Smooth muscle cell (in vitro differentiated cells): ENCODE data around the gene TNFRSF13B. TPM values are rescaled to one million over a fixed set of nuclear protein-coding genes. Genes with fewer than 3 reads are reported as not detected.
"Not testable (repeated sequence)": the region's sequence is repeated elsewhere in the genome, so short reads cannot be mapped to it uniquely, and the experiment has no call there.

Experiments
- DNase-seq: peaks from one replicate; lab custom pipeline; 2025; ENCODE audit not compliant: unreplicated experiment; lab: John Stamatoyannopoulos, UW
- H2AFZ ChIP-seq: fragments of 200-600 bp; sonication (generic); 2 replicates; pipeline ENCODE4 v1.6.0; 2016; ENCODE audit warnings: antibody characterized with exemption, low read depth, mild to moderate bottlenecking
- H3F3A ChIP-seq: fragments of 200-600 bp; sonication (generic); 2 replicates; pipeline ENCODE4 v1.6.0; 2017; ENCODE audit warnings: antibody characterized with exemption, low read depth
- H3K27ac ChIP-seq: fragments of 200-600 bp; sonication (generic); 2 replicates; pipeline ENCODE4 v1.5.1; 2016; ENCODE audit warnings: low read depth, mild to moderate bottlenecking
- H3K27me3 ChIP-seq: fragments of 200-600 bp; sonication (generic); 2 replicates; pipeline ENCODE4 v1.6.1; 2016; ENCODE audit warnings: low read depth, mild to moderate bottlenecking
- H3K36me3 ChIP-seq: fragments of 200-600 bp; sonication (generic); 2 replicates; pipeline ENCODE4 v1.5.1; 2016; ENCODE audit warnings: low read depth
- H3K4me1 ChIP-seq: fragments of 200-600 bp; sonication (generic); 2 replicates; pipeline ENCODE4 v1.5.1; 2016; ENCODE audit warnings: low read depth
- H3K4me2 ChIP-seq: fragments of 200-600 bp; sonication (generic); 2 replicates; pipeline ENCODE4 v1.6.0; 2016; ENCODE audit warnings: mild to moderate bottlenecking
- H3K4me3 ChIP-seq: fragments of 200-600 bp; sonication (generic); 2 replicates; pipeline ENCODE4 v1.5.1; 2016; ENCODE audit warnings: mild to moderate bottlenecking
- H3K79me2 ChIP-seq: fragments of 200-600 bp; sonication (generic); 2 replicates; pipeline ENCODE4 v1.6.0; 2016; ENCODE audit warnings: low read depth, mild to moderate bottlenecking
- H3K9ac ChIP-seq: fragments of 200-600 bp; sonication (generic); 2 replicates; pipeline ENCODE4 v1.6.0; 2016; ENCODE audit warnings: low read depth
- H3K9me3 ChIP-seq: fragments of 200-600 bp; sonication (generic); replicated peaks from 2 replicates; pipeline ENCODE4 v1.5.1; 2016; ENCODE audit warnings: low read depth
- H4K20me1 ChIP-seq: fragments of 200-600 bp; sonication (generic); 2 replicates; pipeline ENCODE4 v1.6.0; 2016; ENCODE audit warnings: low read depth
- CTCF ChIP-seq: fragments of 200-600 bp; sonication (generic); IDR thresholded peaks from 2 replicates; pipeline ENCODE4 v1.5.1; 2017; ENCODE audit warnings: borderline replicate concordance, mild to moderate bottlenecking, antibody characterized with exemption; ENCODE audit not compliant: insufficient read depth, poor library complexity, severe bottlenecking
- WGBS: methylation state at CpG from one replicate; pipeline ENCODE4 v1.1.7; 2016; ENCODE audit warnings: low lambda C conversion rate; 5-methylcytosine and 5-hydroxymethylcytosine counted together
- polyA plus RNA-seq: library from polyadenylated mRNA; unstranded; fragments of >200 nt; fragmentation: Nextera tagmentation; extraction: Ambion mirVana; gene quantifications from 2 replicates; pipeline ENCODE4 v1.2.1, GENCODE V29; 2016
- total RNA-seq: library from RNA; depleted of rRNA; stranded (reverse); fragments of >200 nt; gene quantifications from 2 replicates; pipeline ENCODE4 v1.2.3, GENCODE V29; 2014

The TNFRSF13B gene
- total and polyA plus RNA-seq, 2 experiments from 2014 or later: not detected

- H3K27me3 ChIP-seq: no peaks in the 10 kb centered on the region
- no peak for DNase-seq
- 78% methylated on average over 7 of the region's 7 CpGs for WGBS
- H3F3A ChIP-seq: no peaks in the 10 kb centered on the region
- H3K4me1 ChIP-seq: no peaks in the 10 kb centered on the region
- H3K4me3 ChIP-seq: no peak overlapping the region
- no peaks in the 10 kb centered on the region for H4K20me1 ChIP-seq
- H3K79me2 ChIP-seq: no peaks in the 10 kb centered on the region
- no peak overlapping the region for H3K9ac ChIP-seq
- no peaks in the 10 kb centered on the region for H3K36me3 ChIP-seq
- no peak overlapping the region for H3K4me2 ChIP-seq
- TF ChIP-seq CTCF: no peak
- no peaks in the 10 kb centered on the region for H3K9me3 ChIP-seq
- H3K27ac ChIP-seq: no peak overlapping the region
- H2AFZ ChIP-seq: no peak overlapping the region
Observed at GRCh38 chr17:16962804-16963203, 9.1 kb downstream of the TNFRSF13B start.

GRCh38 chr17:16961792-16962191 is 10.1 kb downstream of the TNFRSF13B start:
- Histone ChIP-seq H3K4me1 (no peaks in the 10 kb centered on the region), H3F3A (no peaks in the 10 kb centered on the region), H3K27me3 (no peaks in the 10 kb centered on the region), H2AFZ (no peak overlapping the region), H3K4me3 (no peak overlapping the region), H3K79me2 (no peaks in the 10 kb centered on the region), H4K20me1 (no peaks in the 10 kb centered on the region), H3K27ac (no peak overlapping the region), H3K9me3 (no peaks in the 10 kb centered on the region), H3K9ac (no peak overlapping the region), H3K36me3 (no peaks in the 10 kb centered on the region), H3K4me2 (no peak overlapping the region)
- no peak for DNase-seq
- no peak for TF ChIP-seq CTCF
- WGBS: 85% methylated on average over 3 of the region's 3 CpGs

GRCh38 chr17:16961022-16961421 is 10.9 kb downstream of the TNFRSF13B start:
- not testable (repeated sequence) for H3K27me3 ChIP-seq, H3K9ac ChIP-seq, H3K79me2 ChIP-seq, H3K27ac ChIP-seq, H3K9me3 ChIP-seq, H3K4me1 ChIP-seq, H3F3A ChIP-seq, DNase-seq, H2AFZ ChIP-seq, H4K20me1 ChIP-seq, H3K4me2 ChIP-seq, H3K36me3 ChIP-seq, H3K4me3 ChIP-seq
- WGBS: 74% methylated on average over 2 of the region's 2 CpGs

- not testable (repeated sequence) for H3K4me3 ChIP-seq, H3K27me3 ChIP-seq, H3K4me1 ChIP-seq, H3K36me3 ChIP-seq, H3K9me3 ChIP-seq, H4K20me1 ChIP-seq, H3K27ac ChIP-seq, DNase-seq, H3K9ac ChIP-seq, H3K4me2 ChIP-seq, H3F3A ChIP-seq, H2AFZ ChIP-seq, H3K79me2 ChIP-seq
- 88% methylated on average over 6 of the region's 6 CpGs for WGBS
Observed at GRCh38 chr17:16955011-16955410, 16.9 kb downstream of the TNFRSF13B start.

GRCh38 chr17:16954521-16954920 is 17.4 kb downstream of the TNFRSF13B start:
- 76% methylated on average over 3 of the region's 3 CpGs for WGBS
- Histone ChIP-seq H3K9ac (no peak overlapping the region), H4K20me1 (no peaks in the 10 kb centered on the region), H3K9me3 (no peaks in the 10 kb centered on the region), H3K27me3 (no peaks in the 10 kb centered on the region), H3K36me3 (no peaks in the 10 kb centered on the region), H3K27ac (no peak overlapping the region), H3K4me1 (no peaks in the 10 kb centered on the region), H3F3A (no peaks in the 10 kb centered on the region), H3K4me2 (no peak overlapping the region), H2AFZ (no peak overlapping the region), H3K4me3 (no peak overlapping the region), H3K79me2 (no peaks in the 10 kb centered on the region)
- no peak for DNase-seq
- TF ChIP-seq CTCF: no peak
